Upper lobe of left lung (tissue), 4 donors: Measurements from ENCODE around the gene PDX1.

ENCODE experiments used
- CTCF ChIP-seq, 6 experiments: fragments of 450-650 bp in 4 of 6; fragments of 200-600 bp in 2 of 6; sonication (generic) in 2 of 6; IDR thresholded peaks; one replicate each; pipeline ENCODE4 v1.5.1; 2016 to 2019; ENCODE audit warnings: antibody characterized with exemption in 6 of 6
- POLR2A ChIP-seq, 4 donors: fragments of 450-650 bp; IDR thresholded peaks; one replicate each; pipeline ENCODE4 v1.5.1; 2016 to 2017; ENCODE audit warnings: antibody characterized with exemption in 4 of 4, mild to moderate bottlenecking in 2 of 4
- POLR2AphosphoS5 ChIP-seq, 2 donors: sonication (generic); formaldehyde crosslinking; IDR thresholded peaks; one replicate each; pipeline ENCODE4 v1.5.1; 2017; ENCODE audit warnings: antibody characterized with exemption in 2 of 2

DNA sequence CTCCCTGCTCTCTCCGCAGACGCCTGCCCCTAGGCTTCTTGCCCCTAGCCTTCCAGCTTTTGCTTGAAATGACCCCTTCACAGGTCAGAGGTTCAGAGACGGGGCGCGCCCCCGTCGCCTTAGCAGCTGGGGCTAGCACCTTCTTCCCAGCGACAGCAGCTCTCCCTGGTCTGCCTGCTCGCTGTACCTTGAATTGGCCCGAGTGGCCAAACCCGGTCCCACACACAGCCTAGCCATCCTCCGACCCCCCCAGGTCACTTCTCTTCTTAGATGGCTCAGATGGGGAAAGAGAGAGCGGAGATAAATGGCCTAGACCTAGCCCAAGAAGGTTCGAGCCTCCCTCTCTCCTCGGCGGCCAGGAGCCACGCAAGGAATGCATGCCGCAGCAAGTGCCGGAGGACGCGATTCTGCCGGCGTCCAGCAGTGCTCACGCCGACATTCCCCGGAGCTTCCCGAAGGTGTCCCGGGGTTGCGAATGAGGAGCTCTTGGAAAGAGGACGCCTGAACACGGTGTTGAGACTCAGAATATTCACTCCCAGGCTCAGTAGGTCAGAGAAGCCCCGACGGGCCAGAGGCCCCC lies 48.0 kb downstream of the PDX1 start:
- TF ChIP-seq CTCF (IDR thresholded peaks at IDR 0.05) = no peak
- no peak for TF ChIP-seq POLR2A (IDR thresholded peaks at IDR 0.05)
- no peak for TF ChIP-seq POLR2AphosphoS5 (IDR thresholded peaks at IDR 0.05)
